Mesenchymal stem cell (in vitro differentiated cells and primary cell): ENCODE data around the gene HLA-DQB2. TPM values are rescaled to one million over a fixed set of nuclear protein-coding genes. Genes with fewer than 3 reads are reported as not detected.
A peak's percentile ranks its signal among the peaks of the same experiment; 100 is the strongest.
"Not testable (repeated sequence)": the region's sequence is repeated elsewhere in the genome, so short reads cannot be mapped to it uniquely, and the experiment has no call there.

Source experiments
- DNase-seq: peaks from one replicate; pipeline ENCODE4 v3.0.0-alpha.2; 2013
- H2AFZ ChIP-seq: one replicate; pipeline ENCODE4 v1.6.1; 2013; ENCODE audit warnings: low read depth, mild to moderate bottlenecking, control low read depth, inconsistent platforms, low read length, moderate library complexity
- H2AK5ac ChIP-seq: 2 replicates; pipeline ENCODE4 v1.6.1; 2013; ENCODE audit warnings: low read length, moderate library complexity, mild to moderate bottlenecking, inconsistent platforms; ENCODE audit not compliant: severe bottlenecking
- H2BK120ac ChIP-seq: one replicate; pipeline ENCODE4 v1.6.1; 2013; ENCODE audit warnings: low read depth, mild to moderate bottlenecking, inconsistent platforms, low read length, moderate library complexity
- H2BK12ac ChIP-seq, 2 experiments: one replicate each; pipeline ENCODE4 v1.6.1; 2013; ENCODE audit warnings: inconsistent platforms in 2 of 2, low read length in 2 of 2, mild to moderate bottlenecking in 2 of 2, moderate library complexity in 2 of 2, control low read depth in 1 of 2
- H2BK15ac ChIP-seq: one replicate; pipeline ENCODE4 v1.6.1; 2013; ENCODE audit warnings: mild to moderate bottlenecking, low read depth, inconsistent platforms; ENCODE audit not compliant: poor library complexity, severe bottlenecking
- H2BK5ac ChIP-seq: 2 replicates; pipeline ENCODE4 v1.6.1; 2013; ENCODE audit warnings: low read depth, mild to moderate bottlenecking, low read length, control low read depth, inconsistent platforms; ENCODE audit not compliant: poor library complexity, severe bottlenecking
- H3K14ac ChIP-seq, 2 experiments: one replicate each; pipeline ENCODE4 v1.6.1; 2013; ENCODE audit warnings: inconsistent platforms in 2 of 2, low read length in 2 of 2, control low read depth in 1 of 2, mild to moderate bottlenecking in 1 of 2, moderate library complexity in 1 of 2
- H3K18ac ChIP-seq, 2 experiments: one replicate each; pipeline ENCODE4 v1.6.1; 2013; ENCODE audit warnings: inconsistent platforms in 2 of 2, low read length in 2 of 2, control low read depth in 1 of 2, low read depth in 1 of 2, mild to moderate bottlenecking in 1 of 2
- H3K23ac ChIP-seq, 2 experiments: one replicate each; pipeline ENCODE4 v1.6.1; 2013; ENCODE audit warnings: inconsistent platforms in 2 of 2, low read length in 2 of 2, mild to moderate bottlenecking in 2 of 2, moderate library complexity in 2 of 2, control low read depth in 1 of 2
- H3K27ac ChIP-seq: 2 replicates; pipeline ENCODE4 v1.5.1; 2013; ENCODE audit warnings: mild to moderate bottlenecking, moderate library complexity, low read length, control low read depth, inconsistent platforms; ENCODE audit not compliant: poor library complexity, severe bottlenecking
- H3K27me3 ChIP-seq, 2 experiments: 2 replicates each; pipeline versions ENCODE4 v1.6.1 to v1.7.0; 2013; ENCODE audit warnings: low read length in 2 of 2, mild to moderate bottlenecking in 2 of 2, moderate library complexity in 2 of 2, control low read depth in 1 of 2, inconsistent platforms in 1 of 2; ENCODE audit not compliant: control insufficient read depth in 1 of 2, insufficient read depth in 1 of 2
- H3K36me3 ChIP-seq, 2 experiments: 2 replicates each; pipeline versions ENCODE4 v1.6.1 to v1.7.0; 2013; ENCODE audit warnings: low read length in 2 of 2, control low read depth in 1 of 2, inconsistent platforms in 1 of 2, low read depth in 1 of 2, mild to moderate bottlenecking in 1 of 2; ENCODE audit not compliant: insufficient read depth in 2 of 2, control insufficient read depth in 1 of 2
- H3K4ac ChIP-seq, 2 experiments: one replicate each; pipeline ENCODE4 v1.6.1; 2013; ENCODE audit warnings: inconsistent platforms in 2 of 2, low read length in 2 of 2, mild to moderate bottlenecking in 2 of 2, moderate library complexity in 2 of 2, control low read depth in 1 of 2, low read depth in 1 of 2
- H3K4me1 ChIP-seq: 2 replicates; pipeline ENCODE4 v1.6.1; 2013; ENCODE audit warnings: low read depth, low read length, control low read depth; ENCODE audit not compliant: control insufficient read depth, insufficient read depth
- H3K4me2 ChIP-seq: 2 replicates; pipeline ENCODE4 v1.6.1; 2013; ENCODE audit warnings: low read length, mild to moderate bottlenecking, inconsistent platforms; ENCODE audit not compliant: poor library complexity, severe bottlenecking
- H3K4me3 ChIP-seq, 2 experiments: 2 replicates each; pipeline versions ENCODE4 v1.5.1 to v1.7.0; 2013; ENCODE audit warnings: low read length in 2 of 2, mild to moderate bottlenecking in 2 of 2, control low read depth in 1 of 2, low read depth in 1 of 2; ENCODE audit not compliant: insufficient read depth in 1 of 2
- H3K79me1 ChIP-seq: replicated peaks from 2 replicates; pipeline ENCODE4 v1.6.1; 2013; ENCODE audit warnings: mild to moderate bottlenecking, control low read depth, low read length, inconsistent platforms; ENCODE audit not compliant: poor library complexity, severe bottlenecking
- H3K9ac ChIP-seq: 2 replicates; pipeline ENCODE4 v1.7.0; 2013; ENCODE audit warnings: mild to moderate bottlenecking, low read length, moderate library complexity
- H3K9me3 ChIP-seq: 2 replicates; pipeline ENCODE4 v1.7.0; 2013; ENCODE audit warnings: mild to moderate bottlenecking, low read length; ENCODE audit not compliant: control insufficient read depth
- H4K8ac ChIP-seq: one replicate; pipeline ENCODE4 v1.6.1; 2013; ENCODE audit warnings: inconsistent platforms, mild to moderate bottlenecking, low read length, moderate library complexity
- H4K91ac ChIP-seq: one replicate; pipeline ENCODE4 v1.6.1; 2013; ENCODE audit warnings: mild to moderate bottlenecking, low read length, inconsistent platforms
- WGBS: methylation state at CpG from one replicate; pipeline ENCODE4 v1.1.7; 2013; ENCODE audit warnings: mixed read lengths; 5-methylcytosine and 5-hydroxymethylcytosine counted together
- polyA plus RNA-seq, 2 experiments: library from polyadenylated mRNA; stranded (reverse); fragments of 200-250 nt; gene quantifications; one replicate each; pipeline ENCODE4 v1.2.3, GENCODE V29; 2013

HLA-DQB2 gene
- polyA plus RNA-seq (2013, experiment 1 of 2): not detected
- polyA plus RNA-seq (2013, experiment 2 of 2): not detected

GRCh38 chr6:32763421-32763820 lies at the start of gene HLA-DQB2:
HLA-DQB2 (minus strand) TSS chr6:32763532; CDS start chr6:32763470, 62 bp downstream.
- Histone ChIP-seq H3K4me3 (no peak within 1 kb of the TSS), H3K9ac (no peak within 1 kb of the TSS), H3K4ac (no peak within 1 kb of the TSS), H2BK15ac (no peak within 1 kb of the TSS), H3K79me1 (no peaks in the 10 kb centered on the region), H3K36me3 (no peaks in the 10 kb centered on the region), H2AFZ (no peak within 1 kb of the TSS), H2BK12ac (no peak within 1 kb of the TSS), H3K23ac (peak within 1 kb of the TSS in 1 of 2 experiments; percentile 31), H3K9me3 (no peaks in the 10 kb centered on the region), H2BK120ac (no peak within 1 kb of the TSS), H4K91ac (no peak within 1 kb of the TSS), H3K14ac (no peak within 1 kb of the TSS), H3K18ac (no peak within 1 kb of the TSS), H3K4me2 (no peak within 1 kb of the TSS), H2BK5ac (no peak within 1 kb of the TSS), H2AK5ac (no peak within 1 kb of the TSS), H3K27ac (no peak within 1 kb of the TSS), H3K27me3 (peaks cover 28 to 89% of the 10 kb centered on the region in 2 experiments), H3K4me1 (no peaks in the 10 kb centered on the region), H4K8ac (no peak within 1 kb of the TSS)
- 40% methylated on average over 4 of the region's 4 CpGs for WGBS
- DNase-seq: no peak

- Histone ChIP-seq H4K91ac (no peak overlapping the region), H3K9me3 (no peaks in the 10 kb centered on the region), H3K4me3 (no peak overlapping the region), H3K23ac (no peak overlapping the region), H3K27me3 (peaks cover 21 to 39% of the 10 kb centered on the region in 2 experiments), H3K4ac (no peak overlapping the region), H2BK15ac (no peak overlapping the region), H2BK5ac (no peak overlapping the region), H2AK5ac (no peak overlapping the region), H3K14ac (no peak overlapping the region), H2AFZ (no peak overlapping the region), H3K18ac (no peak overlapping the region), H3K9ac (no peak overlapping the region), H3K4me1 (no peaks in the 10 kb centered on the region), H4K8ac (no peak overlapping the region), H3K27ac (no peak overlapping the region), H2BK120ac (no peak overlapping the region), H2BK12ac (no peak overlapping the region), H3K79me1 (no peaks in the 10 kb centered on the region), H3K36me3 (no peaks in the 10 kb centered on the region), H3K4me2 (no peak overlapping the region)
- DNase-seq: no peak
- no CpG with 5 or more reads among the region's 1 CpG for WGBS
Measured at GRCh38 chr6:32809171-32809570, 45.8 kb upstream of the HLA-DQB2 start.

GRCh38 chr6:32807020-32807580 lies 43.8 kb upstream of the HLA-DQB2 start:
- no peaks in the 10 kb centered on the region for H3K36me3 ChIP-seq
- H2BK12ac ChIP-seq: no peak overlapping the region
- H3K27ac ChIP-seq: no peak overlapping the region
- no peak overlapping the region for H3K14ac ChIP-seq
- no peak overlapping the region for H2BK120ac ChIP-seq
- no peak for DNase-seq
- no peak overlapping the region for H2BK15ac ChIP-seq
- no peak overlapping the region for H2BK5ac ChIP-seq
- H3K23ac ChIP-seq: no peak overlapping the region
- no peaks in the 10 kb centered on the region for H3K4me1 ChIP-seq
- H4K8ac ChIP-seq: no peak overlapping the region
- H3K9ac ChIP-seq: no peak overlapping the region
- no peak overlapping the region for H3K18ac ChIP-seq
- WGBS: 79% methylated on average over 5 of the region's 5 CpGs
- no peaks in the 10 kb centered on the region for H3K9me3 ChIP-seq
- no peaks in the 10 kb centered on the region for H3K79me1 ChIP-seq
- no peak overlapping the region for H3K4me3 ChIP-seq
- H3K27me3 ChIP-seq: peaks cover 5 to 43% of the 10 kb centered on the region in 2 experiments
- H3K4me2 ChIP-seq: no peak overlapping the region
- no peak overlapping the region for H4K91ac ChIP-seq
- no peak overlapping the region for H2AFZ ChIP-seq
- no peak overlapping the region for H2AK5ac ChIP-seq
- no peak overlapping the region for H3K4ac ChIP-seq

- H3K23ac ChIP-seq, DNase-seq, H3K14ac ChIP-seq, H2BK5ac ChIP-seq, H4K8ac ChIP-seq, H2BK15ac ChIP-seq, H3K18ac ChIP-seq, H3K27ac ChIP-seq, H3K36me3 ChIP-seq, H4K91ac ChIP-seq, H2AFZ ChIP-seq, H3K4ac ChIP-seq, H2AK5ac ChIP-seq, H3K9ac ChIP-seq, H2BK120ac ChIP-seq, H3K4me3 ChIP-seq, H2BK12ac ChIP-seq, H3K9me3 ChIP-seq, H3K4me2 ChIP-seq, H3K79me1 ChIP-seq, H3K4me1 ChIP-seq: not testable (repeated sequence)
- peaks cover 9 to 55% of the 10 kb centered on the region in 2 experiments for H3K27me3 ChIP-seq
Measured at GRCh38 chr6:32805404-32805803, 42.1 kb upstream of the HLA-DQB2 start.
